ENCODE measurements around the gene SIT1. TPM values are rescaled to one million over a fixed set of nuclear protein-coding genes. Genes with fewer than 3 reads are reported as not detected.

Gene SIT1
- total RNA-seq, 1 experiment from 2014 or later, result not detected

DNA sequence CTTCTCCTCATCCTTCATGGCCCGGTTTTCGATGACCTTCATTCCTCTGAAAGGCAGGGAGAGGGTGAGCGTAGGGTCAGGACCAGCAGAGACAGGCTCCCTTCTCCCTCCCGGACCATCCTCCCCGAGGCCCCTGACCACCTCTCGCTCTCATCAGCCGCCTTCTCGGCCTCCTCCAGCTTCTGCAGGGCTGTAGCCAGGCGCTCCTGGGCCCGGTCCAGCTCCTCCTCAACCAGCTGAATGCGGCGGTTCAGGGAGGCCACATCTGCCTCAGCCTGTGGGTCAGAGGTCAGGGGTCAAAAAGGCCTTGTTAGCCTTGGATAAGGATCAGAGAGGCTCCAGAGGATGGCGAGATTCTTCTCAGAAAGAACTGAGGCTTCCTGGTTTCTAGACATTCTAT is 34.8 kb upstream of the SIT1 start:
- in situ Hi-C loops (cut with HindIII; ENCODE audit: low pct_unique_long_range_greater_than_20kb, low sequenced_read_pairs), result no loop called here
- Histone ChIP-seq H3K4me3 (ENCODE audit: low read depth in 2 of 2, low read length in 2 of 2) (no peak overlapping the region), H3K4me1 (ENCODE audit: control insufficient read depth, insufficient read depth, low read length) (peaks cover 33% of the 10 kb centered on the region), H3K27me3 (ENCODE audit: control insufficient read depth, insufficient read depth, low read length) (no peaks in the 10 kb centered on the region), H3K27ac (ENCODE audit: low read length) (no peak overlapping the region), H3K36me3 (ENCODE audit: control insufficient read depth, insufficient read depth, low read length) (peaks cover 10% of the 10 kb centered on the region; the same call in 1 of the 2 replicates), H3K9me3 (ENCODE audit: control insufficient read depth, insufficient read depth, low read depth, low read length) (no peaks in the 10 kb centered on the region)
- no peak for TF ChIP-seq POLR2AphosphoS5 (IDR thresholded peaks at IDR 0.05; ENCODE audit: low read depth, low read length)
- no peak for TF ChIP-seq TCF7L2 (IDR thresholded peaks at IDR 0.05; ENCODE audit: low read depth, low read length)
- TF ChIP-seq REST (IDR thresholded peaks at IDR 0.05; ENCODE audit: insufficient read depth in 1 of 2, low read depth in 2 of 2, low read length in 1 of 2), result no peak
- TF ChIP-seq SIN3A (IDR thresholded peaks at IDR 0.05; ENCODE audit: borderline replicate concordance, insufficient read depth, low read depth, low read length), result no peak
- TF ChIP-seq, protein P1, sequence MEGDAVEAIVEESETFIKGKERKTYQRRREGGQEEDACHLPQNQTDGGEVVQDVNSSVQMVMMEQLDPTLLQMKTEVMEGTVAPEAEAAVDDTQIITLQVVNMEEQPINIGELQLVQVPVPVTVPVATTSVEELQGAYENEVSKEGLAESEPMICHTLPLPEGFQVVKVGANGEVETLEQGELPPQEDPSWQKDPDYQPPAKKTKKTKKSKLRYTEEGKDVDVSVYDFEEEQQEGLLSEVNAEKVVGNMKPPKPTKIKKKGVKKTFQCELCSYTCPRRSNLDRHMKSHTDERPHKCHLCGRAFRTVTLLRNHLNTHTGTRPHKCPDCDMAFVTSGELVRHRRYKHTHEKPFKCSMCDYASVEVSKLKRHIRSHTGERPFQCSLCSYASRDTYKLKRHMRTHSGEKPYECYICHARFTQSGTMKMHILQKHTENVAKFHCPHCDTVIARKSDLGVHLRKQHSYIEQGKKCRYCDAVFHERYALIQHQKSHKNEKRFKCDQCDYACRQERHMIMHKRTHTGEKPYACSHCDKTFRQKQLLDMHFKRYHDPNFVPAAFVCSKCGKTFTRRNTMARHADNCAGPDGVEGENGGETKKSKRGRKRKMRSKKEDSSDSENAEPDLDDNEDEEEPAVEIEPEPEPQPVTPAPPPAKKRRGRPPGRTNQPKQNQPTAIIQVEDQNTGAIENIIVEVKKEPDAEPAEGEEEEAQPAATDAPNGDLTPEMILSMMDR (IDR thresholded peaks at IDR 0.05), result no peak
- CTCF ChIA-PET, result interaction anchor here (0.5 to 1.3 kb wide), 2 partner anchors 11 to 32 kb away, joined by 4 to 8 read pairs; no protein-coding TSS in a partner anchor
- intact Hi-C loops (cut with micrococcal nuclease; ENCODE audit: unreplicated experiment), result no loop called here
- DNase-seq (ENCODE audit: low read depth, low spot score) (no peak), ATAC-seq (no peak)
- BruUV-seq (replicated peaks), result no TSS peak
- POLR2A ChIA-PET, result no interaction called here

DNA sequence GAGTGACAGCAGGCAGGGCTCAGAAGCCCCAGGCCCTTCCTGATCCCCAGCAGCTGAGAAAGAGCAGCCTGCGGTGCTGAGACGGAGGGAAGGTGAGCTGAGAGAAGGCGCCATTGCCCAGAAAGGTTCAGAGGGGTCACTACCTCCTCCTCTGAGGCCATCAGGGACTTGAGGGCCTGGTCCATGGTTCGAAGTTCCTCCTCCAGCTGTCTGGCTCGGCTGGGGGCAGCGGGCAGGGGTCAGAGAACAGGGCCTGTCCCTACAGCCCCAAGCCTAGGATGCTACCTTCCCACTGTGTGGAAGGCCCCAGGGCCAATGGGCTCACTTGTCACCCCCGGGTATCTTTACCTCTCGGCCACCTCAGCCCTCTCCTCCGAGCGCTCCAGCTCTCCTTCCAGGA is 34.2 kb upstream of the SIT1 start:
- DNase-seq (ENCODE audit: low read depth, low spot score) (no peak), ATAC-seq (no peak)
- peaks cover 10% of the 10 kb centered on the region; the same call in 1 of the 2 replicates for H3K36me3 ChIP-seq (ENCODE audit: control insufficient read depth, insufficient read depth, low read length)
- TF ChIP-seq POLR2AphosphoS5 (IDR thresholded peaks at IDR 0.05; ENCODE audit: low read depth, low read length) (no peak), REST (IDR thresholded peaks at IDR 0.05; ENCODE audit: insufficient read depth in 1 of 2, low read depth in 2 of 2, low read length in 1 of 2) (no peak), SIN3A (IDR thresholded peaks at IDR 0.05; ENCODE audit: borderline replicate concordance, insufficient read depth, low read depth, low read length) (no peak), TCF7L2 (IDR thresholded peaks at IDR 0.05; ENCODE audit: low read depth, low read length) (no peak)
- TF ChIP-seq, protein P1 (IDR thresholded peaks at IDR 0.05), result no peak
- intact Hi-C loops (cut with micrococcal nuclease; ENCODE audit: unreplicated experiment), result no loop called here
- BruUV-seq (replicated peaks), result no TSS peak
- no peak overlapping the region for H3K4me3 ChIP-seq (ENCODE audit: low read depth in 2 of 2, low read length in 2 of 2)
- ChIA-PET CTCF (interaction anchor here (1.3 kb wide), 1 partner anchor 12 kb away, joined by 4 read pairs; no protein-coding TSS in a partner anchor), POLR2A (no interaction called here)
- no peaks in the 10 kb centered on the region for H3K9me3 ChIP-seq (ENCODE audit: control insufficient read depth, insufficient read depth, low read depth, low read length)
- H3K27me3 ChIP-seq (ENCODE audit: control insufficient read depth, insufficient read depth, low read length), result no peaks in the 10 kb centered on the region
- H3K4me1 ChIP-seq (ENCODE audit: control insufficient read depth, insufficient read depth, low read length), result peaks cover 33% of the 10 kb centered on the region
- no peak overlapping the region for H3K27ac ChIP-seq (ENCODE audit: low read length)
- in situ Hi-C loops (cut with HindIII; ENCODE audit: low pct_unique_long_range_greater_than_20kb, low sequenced_read_pairs), result no loop called here

Data from Panc1 (cell line).